Left cardiac atrium (tissue), 4 donors: ENCODE measurements around the gene HDAC7. TPM values are rescaled to one million over a fixed set of nuclear protein-coding genes. Genes with fewer than 3 reads are reported as not detected.

Experiments
- ATAC-seq, 2 donors: fragments of 200-7000 bp; cut with Tn5 transposase; one replicate each; pipeline ENCODE4 v1.9.1; 2020; ENCODE audit warnings: mild to moderate bottlenecking in 2 of 2, moderate library complexity in 2 of 2
- DNase-seq: peaks from one replicate; pipeline ENCODE4 v3.0.0-alpha.2; 2020
- intact Hi-C, 2 donors: fragments of 100-400 bp; cut with DNase I; formaldehyde crosslinking; loops; one replicate each; pipeline versions ENCODE4 v1.14.1 to v1.15.1; 2022 to 2023
- total RNA-seq, 2 donors: library from RNA; stranded (reverse); fragmentation: NEBNext Ultra II Directional; extraction: Animal tissue kit (Norgen Biotek cat#: 25700); gene quantifications; one replicate each; pipeline ENCODE4 v1.2.1, GENCODE V29; 2021
- donor health status: DM: no; HTN: yes; CAD: no.
- donor health status: DM: no; HTN: yes; CAD: no; lungs with severe emphysema.
- donor health status: DM: yes; HTN: yes; CAD: no.
- donor health status: Dilated cardiomyopathy.

Gene HDAC7
- total RNA-seq, 2 donors from 2014 or later, result 41.6 to 58.0 TPM

- intact Hi-C loops, result no loop called here
- DNase-seq (no peak), ATAC-seq (no peak)
Measured at GRCh38 chr12:47786662-47787280, 32.9 kb downstream of the HDAC7 start.

GRCh38 chr12:47785887-47786661 is 33.6 kb downstream of the HDAC7 start:
- intact Hi-C loops, result no loop called here
- no peak for DNase-seq
- ATAC-seq, result no peak

DNA sequence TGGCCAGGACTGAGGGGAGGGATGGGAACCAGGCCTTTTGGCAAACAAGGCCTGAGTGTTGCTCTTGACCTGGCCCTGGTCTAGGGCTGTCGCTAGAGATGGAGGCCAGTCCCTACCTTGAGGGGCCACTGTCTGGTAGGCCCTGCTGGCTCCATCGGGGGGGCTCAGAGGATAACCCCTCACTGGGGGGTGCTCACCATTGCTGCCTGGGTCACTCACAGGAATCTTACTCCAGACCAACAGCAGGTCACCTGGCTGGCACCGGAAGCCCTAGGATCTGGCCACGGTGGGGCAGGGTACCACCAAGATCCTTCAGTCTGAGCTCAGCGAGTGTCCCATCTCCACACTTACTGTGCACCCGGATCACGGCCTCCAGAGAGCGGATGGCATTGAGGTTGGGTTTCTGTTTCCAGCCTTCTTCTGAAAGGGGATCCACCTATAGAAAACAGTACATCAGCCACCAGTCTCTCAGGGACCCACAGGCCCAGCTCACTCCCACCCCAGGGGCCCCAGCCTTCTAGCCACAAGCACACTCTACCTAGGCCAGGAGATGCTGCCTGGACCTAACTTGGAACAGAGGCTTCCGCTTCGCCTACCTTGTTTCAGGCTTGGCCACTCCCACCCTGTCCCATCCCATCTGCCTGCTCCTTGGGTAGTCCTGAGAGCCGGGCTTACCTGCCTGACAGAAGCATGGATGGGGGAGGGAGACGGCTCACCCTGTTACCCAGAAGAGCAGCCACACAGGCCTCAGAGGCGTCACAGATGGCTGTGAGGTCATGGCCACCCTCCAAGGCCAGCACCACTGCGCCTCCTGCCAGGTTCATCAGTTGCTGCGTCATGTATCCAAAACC is 34.4 kb downstream of the HDAC7 start:
- ATAC-seq (no peak), DNase-seq (no peak)
- intact Hi-C loops, result no loop called here

- intact Hi-C loops, result no loop called here
- no peak for DNase-seq
- no peak for ATAC-seq
Measured at GRCh38 chr12:47783821-47784819, 35.6 kb downstream of the HDAC7 start.

DNA sequence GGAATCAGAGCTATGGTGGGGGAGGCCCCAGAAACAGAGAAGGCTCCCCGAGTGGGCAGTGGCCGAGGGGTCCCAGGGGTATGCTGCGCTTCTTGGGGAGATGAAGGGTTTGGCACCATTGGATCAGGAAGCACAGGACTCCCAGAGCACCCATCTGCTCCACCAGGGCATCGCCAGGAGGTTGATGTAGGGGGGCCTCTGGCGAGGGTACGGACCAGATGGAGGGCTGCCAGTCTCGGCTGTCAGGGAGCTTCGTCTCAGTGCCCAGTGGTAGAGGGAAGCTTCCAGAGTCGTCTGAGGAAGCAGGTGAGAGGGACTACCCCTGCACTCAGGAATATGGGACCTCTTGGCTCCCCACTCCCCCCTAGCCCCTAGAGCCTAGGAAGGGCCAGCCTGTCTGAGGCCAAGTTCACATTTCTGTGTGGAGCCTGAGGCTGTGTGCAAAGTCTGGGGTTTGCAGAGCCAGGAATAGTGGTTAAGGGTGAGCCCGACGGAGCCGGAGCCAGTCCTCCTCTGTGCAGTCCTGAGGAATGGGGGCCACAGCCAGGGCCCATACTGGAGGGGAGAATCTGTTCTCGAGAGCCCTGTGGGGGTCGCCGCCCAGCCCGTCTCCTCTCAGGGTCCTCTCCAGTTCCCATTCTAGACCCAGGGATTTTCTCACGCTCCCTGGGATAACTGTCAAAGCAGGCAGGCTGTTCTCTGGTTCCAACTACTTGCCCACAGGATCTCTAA is 36.5 kb downstream of the HDAC7 start:
- intact Hi-C loops, result no loop called here
- ATAC-seq, result no peak

GRCh38 chr12:47782372-47782770 is 37.3 kb downstream of the HDAC7 start:
- intact Hi-C loops, result no loop called here
- DNase-seq (no peak), ATAC-seq (no peak)

More for the DNA sequence above, 36.5 kb downstream of the HDAC7 start:
- DNase-seq, result no peak

DNA sequence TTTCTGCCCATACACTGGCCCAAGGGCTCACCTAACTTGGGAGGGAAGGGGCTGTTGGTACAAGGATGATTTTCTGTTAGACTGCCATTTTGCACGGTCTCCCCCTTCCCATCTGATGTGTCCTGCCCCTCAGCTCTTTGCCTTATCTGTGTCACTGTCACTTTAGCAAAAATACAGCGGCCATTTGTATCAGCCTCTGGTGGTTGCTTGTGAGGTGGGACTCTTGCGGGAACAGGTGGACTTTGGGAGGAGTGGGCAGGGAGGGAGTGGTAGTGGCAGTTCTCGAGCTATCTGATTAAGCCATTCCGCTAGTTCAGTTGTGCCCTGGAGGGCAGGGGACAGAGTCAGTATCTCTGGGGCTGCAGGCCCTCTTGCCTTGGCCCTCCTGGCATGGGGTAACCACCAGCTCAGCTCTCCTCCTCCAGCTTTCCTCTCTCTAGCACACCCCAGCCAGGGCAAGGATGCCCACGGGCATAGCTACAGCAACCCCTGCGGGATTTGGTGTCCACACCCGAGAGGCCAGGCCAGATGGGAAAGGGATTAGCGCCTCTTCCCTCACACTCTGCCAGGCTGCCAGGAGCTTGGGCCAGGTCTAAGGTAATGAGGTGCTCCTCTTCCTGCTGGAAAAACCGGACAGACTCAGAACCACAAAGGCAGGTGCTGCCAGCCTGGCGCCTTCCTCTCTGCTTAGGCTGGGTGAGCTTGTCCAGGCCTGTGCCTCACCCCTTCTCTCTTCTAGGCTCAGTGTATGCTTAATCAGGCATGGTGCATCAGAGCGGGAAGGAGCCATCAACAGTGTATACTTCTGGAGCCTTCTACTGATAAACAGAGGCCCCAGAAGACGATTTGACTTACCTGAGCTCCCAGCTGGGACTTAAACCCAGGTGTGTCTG is 38.0 kb downstream of the HDAC7 start:
- no peak for DNase-seq
- intact Hi-C loops, result no loop called here
- ATAC-seq, result no peak

GRCh38 chr12:47779943-47780504 is 39.7 kb downstream of the HDAC7 start:
- peak in 1 of 2 donors; percentile 2 for ATAC-seq
- no peak for DNase-seq
- intact Hi-C loops, result loop anchor here (2.0 to 5.0 kb wide), 3 partner anchors 57 to 65 kb away; no protein-coding TSS in a partner anchor

DNA sequence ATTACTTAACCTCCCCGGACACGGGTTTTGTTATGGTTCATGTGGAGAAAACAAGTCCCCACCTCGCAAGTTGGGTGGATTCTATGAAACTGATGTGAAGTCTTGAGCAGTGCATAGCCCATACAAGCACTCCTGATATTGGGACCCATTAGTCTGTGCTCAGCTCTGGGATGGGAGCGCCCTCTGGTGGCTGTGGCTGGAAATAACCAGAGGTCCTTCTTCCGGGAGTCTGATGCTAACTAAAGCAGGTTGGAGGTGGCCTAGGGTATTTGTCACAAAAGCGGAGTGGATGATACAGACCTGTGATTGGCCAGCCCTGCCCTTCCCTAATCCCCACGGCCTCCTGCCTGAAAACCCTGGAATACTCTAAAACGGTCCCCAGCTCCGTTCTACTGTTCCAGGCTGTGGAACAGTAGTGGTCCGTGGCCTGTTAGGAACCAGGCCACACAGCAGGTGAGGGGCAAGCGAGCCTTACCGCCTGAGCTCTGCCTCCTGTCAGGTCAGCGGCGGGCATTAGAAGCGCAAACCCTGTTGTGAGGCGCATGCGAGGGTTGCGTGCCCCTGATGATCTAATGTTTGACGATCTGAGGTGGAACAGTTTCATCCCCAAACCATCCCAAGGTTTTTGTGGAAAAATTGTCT is 40.3 kb downstream of the HDAC7 start:
- ATAC-seq, result peak; percentile 67 to 80
- DNase-seq, result peak; percentile 85
- intact Hi-C loops, result loop anchor here (2.0 to 5.0 kb wide), 3 partner anchors 58 to 65 kb away; no protein-coding TSS in a partner anchor

GRCh38 chr12:47778881-47779280 is 40.8 kb downstream of the HDAC7 start:
- intact Hi-C loops, result loop anchor here (2.0 to 5.0 kb wide), 3 partner anchors 58 to 64 kb away; no protein-coding TSS in a partner anchor
- DNase-seq (no peak), ATAC-seq (no peak)

GRCh38 chr12:47777741-47778558 is 41.8 kb downstream of the HDAC7 start:
- DNase-seq, result no peak
- intact Hi-C loops, result loop anchor here (2.0 to 5.0 kb wide), 3 partner anchors 59 to 63 kb away; no protein-coding TSS in a partner anchor
- peak in 1 of 2 donors; percentile 2 for ATAC-seq

DNA sequence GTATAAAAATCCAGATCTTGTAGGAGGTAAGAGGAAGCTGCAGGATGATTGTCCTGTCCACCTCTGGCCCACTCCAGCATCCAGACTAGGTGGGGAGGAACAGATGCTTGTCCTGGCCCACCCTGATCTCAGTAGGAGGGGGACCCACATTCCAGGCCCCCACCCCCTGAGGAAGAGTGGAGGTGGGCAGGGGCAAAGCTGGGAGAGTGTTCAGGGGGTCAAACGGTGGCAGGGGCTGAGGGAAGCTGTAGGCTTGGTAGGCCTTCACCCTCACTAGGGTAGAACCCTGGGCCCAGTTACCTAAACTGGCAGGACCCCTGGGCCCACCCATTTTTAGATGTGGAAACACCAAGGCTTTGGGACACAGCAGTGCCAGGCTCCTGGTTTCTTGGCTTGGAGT is 42.6 kb downstream of the HDAC7 start:
- intact Hi-C loops, result loop anchor here in 1 of 2 donors (5.0 kb wide), 1 partner anchor 60 kb away; no protein-coding TSS in a partner anchor
- DNase-seq, result no peak
- no peak for ATAC-seq

DNA sequence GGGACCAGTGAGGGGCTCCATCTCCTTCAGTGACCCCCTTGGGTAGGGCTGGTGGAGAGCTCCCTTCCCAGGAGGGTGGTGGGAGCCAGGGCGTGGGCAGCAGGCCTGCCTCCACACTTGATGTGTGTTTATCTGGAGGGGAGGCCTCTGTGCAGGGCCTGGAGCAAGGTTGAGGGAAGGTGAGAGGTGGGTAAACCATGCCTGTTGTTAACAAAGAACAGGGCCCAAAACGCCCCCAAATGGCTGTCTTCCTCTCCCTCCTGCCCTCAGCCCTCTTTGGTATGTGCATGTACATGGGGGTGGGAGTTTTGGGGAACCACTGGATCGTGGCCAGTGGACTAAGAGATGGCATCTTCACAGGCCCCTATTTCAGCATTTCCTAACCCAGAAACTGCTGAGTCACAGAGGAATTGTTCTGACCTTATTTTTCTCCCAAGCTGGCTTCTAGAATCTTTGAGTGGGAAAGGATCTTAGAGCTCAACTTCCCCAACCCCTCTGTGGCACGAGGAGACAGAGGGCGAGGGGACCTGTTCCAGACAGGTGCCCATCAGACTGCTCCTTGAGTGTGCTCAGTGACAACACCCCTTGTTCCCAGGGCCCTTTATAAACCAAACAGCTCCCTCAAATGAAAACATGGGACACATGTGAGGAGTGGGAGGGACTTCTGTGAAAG is 43.1 kb downstream of the HDAC7 start:
- intact Hi-C loops, result loop anchor here in 1 of 2 donors (5.0 kb wide), 1 partner anchor 61 kb away; no protein-coding TSS in a partner anchor

More for the DNA sequence above, 43.1 kb downstream of the HDAC7 start:
- ATAC-seq, result no peak
- DNase-seq, result no peak
